Measurements from ENCODE around the gene TBC1D14. TPM values are rescaled to one million over a fixed set of nuclear protein-coding genes. Genes with fewer than 3 reads are reported as not detected.

Gene TBC1D14
- total RNA-seq, 1 experiment from 2014 or later: 36.3 TPM

DNA sequence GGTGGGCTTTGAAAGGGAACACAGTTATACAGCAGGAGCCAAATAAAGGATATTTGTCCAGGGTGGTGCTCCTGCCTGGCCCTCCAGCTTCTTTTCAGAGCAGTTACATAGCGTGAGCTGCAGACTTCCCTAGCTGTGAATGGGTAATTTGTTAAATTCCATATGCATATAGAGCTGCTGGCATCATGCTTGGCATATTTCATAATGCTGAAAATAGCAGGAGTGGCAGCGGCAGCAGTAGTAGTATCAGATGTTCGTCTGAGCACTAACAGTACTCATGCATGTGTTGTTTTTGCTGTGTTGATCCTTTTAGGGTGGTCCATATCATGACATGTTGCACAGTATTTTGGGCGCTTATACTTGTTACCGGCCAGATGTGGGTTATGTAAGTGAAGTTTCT lies 99.9 kb downstream of the TBC1D14 start:
- ATAC-seq (no peak), DNase-seq (ENCODE audit: low read depth, low spot score) (no peak)
- Histone ChIP-seq H3K4me1 (ENCODE audit: control insufficient read depth, insufficient read depth, low read length) (no peaks in the 10 kb centered on the region), H3K9me3 (ENCODE audit: control insufficient read depth, insufficient read depth, low read depth, low read length) (no peaks in the 10 kb centered on the region), H3K36me3 (ENCODE audit: control insufficient read depth, insufficient read depth, low read length) (peaks cover 12% of the 10 kb centered on the region), H3K27me3 (ENCODE audit: control insufficient read depth, insufficient read depth, low read length) (no peaks in the 10 kb centered on the region), H3K4me3 (ENCODE audit: low read depth in 2 of 2, low read length in 2 of 2) (no peak overlapping the region), H3K27ac (ENCODE audit: low read length) (no peak overlapping the region)
- no TSS peak for BruUV-seq (replicated peaks)
- ChIA-PET CTCF (interaction anchor here (0.7 kb wide), 1 partner anchor 40 kb away, joined by 10 read pairs; no protein-coding TSS in a partner anchor), POLR2A (interaction anchor here (0.6 kb wide), 1 partner anchor 11 kb away, joined by 6 read pairs; no protein-coding TSS in a partner anchor)
- intact Hi-C loops (cut with micrococcal nuclease; ENCODE audit: unreplicated experiment): no loop called here
- no peak for TF ChIP-seq REST (IDR thresholded peaks at IDR 0.05; ENCODE audit: insufficient read depth in 1 of 2, low read depth in 2 of 2, low read length in 1 of 2)
- no peak for TF ChIP-seq SIN3A (IDR thresholded peaks at IDR 0.05; ENCODE audit: borderline replicate concordance, insufficient read depth, low read depth, low read length)
- TF ChIP-seq TCF7L2 (IDR thresholded peaks at IDR 0.05; ENCODE audit: low read depth, low read length): no peak
- no peak for TF ChIP-seq CTCF (IDR thresholded peaks at IDR 0.05)
- no peak for TF ChIP-seq POLR2AphosphoS5 (IDR thresholded peaks at IDR 0.05; ENCODE audit: low read depth, low read length)
- in situ Hi-C loops (cut with HindIII; ENCODE audit: low pct_unique_long_range_greater_than_20kb, low sequenced_read_pairs): no loop called here

DNA sequence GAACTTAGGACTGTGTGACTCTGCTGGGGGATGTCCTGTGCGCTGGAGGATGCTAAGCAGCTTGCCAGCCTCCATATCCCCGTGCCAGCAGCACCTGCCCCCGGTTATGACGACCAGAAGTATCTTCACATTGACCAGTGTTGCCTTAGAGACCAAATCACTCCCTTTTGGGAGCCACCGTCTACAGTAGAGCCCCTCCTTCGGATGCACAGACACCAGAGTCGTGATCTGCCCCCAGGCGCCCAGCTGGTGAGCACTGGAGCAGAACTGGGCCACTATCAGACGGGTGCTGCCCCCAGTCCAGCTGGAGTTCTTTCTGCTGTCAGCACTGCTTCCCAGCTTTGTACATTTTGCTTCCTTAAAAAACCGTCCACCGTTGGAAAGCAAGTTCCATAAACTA lies 103.5 kb downstream of the TBC1D14 start:
- no peak for DNase-seq (ENCODE audit: low read depth, low spot score)

DNA sequence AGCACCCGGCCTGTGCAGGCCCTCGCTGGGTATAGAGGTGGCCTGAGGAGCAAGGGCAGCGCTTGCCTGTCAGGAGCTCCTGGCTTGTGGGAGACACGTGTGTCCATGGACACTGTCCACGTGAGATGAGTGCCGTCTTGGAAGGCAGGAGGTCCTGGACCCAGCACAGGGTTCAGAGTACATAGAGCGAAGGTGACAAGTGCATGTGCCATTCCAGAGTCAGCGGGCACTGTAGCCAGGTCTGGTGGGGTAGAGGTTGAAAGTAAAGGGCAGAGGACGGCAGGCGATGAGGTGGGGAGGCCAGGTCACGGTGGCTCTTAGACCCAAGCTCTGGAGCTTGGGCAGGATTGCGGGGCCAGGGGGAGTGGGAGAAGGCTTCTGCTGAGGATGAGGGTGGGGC lies 105.2 kb downstream of the TBC1D14 start:
- no peak for ATAC-seq
- POLR2A ChIA-PET: no interaction called here

More for the DNA sequence above, 103.5 kb downstream of the TBC1D14 start:
- Histone ChIP-seq H3K9me3 (ENCODE audit: control insufficient read depth, insufficient read depth, low read depth, low read length) (no peaks in the 10 kb centered on the region), H3K27ac (ENCODE audit: low read length) (no peak overlapping the region), H3K36me3 (ENCODE audit: control insufficient read depth, insufficient read depth, low read length) (peaks cover 13% of the 10 kb centered on the region), H3K4me3 (ENCODE audit: low read depth in 2 of 2, low read length in 2 of 2) (no peak overlapping the region), H3K27me3 (ENCODE audit: control insufficient read depth, insufficient read depth, low read length) (no peaks in the 10 kb centered on the region), H3K4me1 (ENCODE audit: control insufficient read depth, insufficient read depth, low read length) (no peaks in the 10 kb centered on the region)
- intact Hi-C loops (cut with micrococcal nuclease; ENCODE audit: unreplicated experiment) (no loop called here), in situ Hi-C loops (cut with HindIII; ENCODE audit: low pct_unique_long_range_greater_than_20kb, low sequenced_read_pairs) (no loop called here)
- no TSS peak for BruUV-seq (replicated peaks)
- POLR2A ChIA-PET: no interaction called here
- no peak for ATAC-seq
- CTCF ChIA-PET: no interaction called here
- no peak for TF ChIP-seq SIN3A (IDR thresholded peaks at IDR 0.05; ENCODE audit: borderline replicate concordance, insufficient read depth, low read depth, low read length)

More for the DNA sequence above, 105.2 kb downstream of the TBC1D14 start:
- DNase-seq (ENCODE audit: low read depth, low spot score): no peak
- Histone ChIP-seq H3K27ac (ENCODE audit: low read length) (no peak overlapping the region), H3K36me3 (ENCODE audit: control insufficient read depth, insufficient read depth, low read length) (peaks cover 8% of the 10 kb centered on the region; the same call in 1 of the 2 replicates), H3K4me1 (ENCODE audit: control insufficient read depth, insufficient read depth, low read length) (peaks cover under 1% of the 10 kb centered on the region; the same call in 1 of the 2 replicates), H3K27me3 (ENCODE audit: control insufficient read depth, insufficient read depth, low read length) (no peaks in the 10 kb centered on the region), H3K4me3 (ENCODE audit: low read depth in 2 of 2, low read length in 2 of 2) (no peak overlapping the region), H3K9me3 (ENCODE audit: control insufficient read depth, insufficient read depth, low read depth, low read length) (no peaks in the 10 kb centered on the region)
- TF ChIP-seq SIN3A (IDR thresholded peaks at IDR 0.05; ENCODE audit: borderline replicate concordance, insufficient read depth, low read depth, low read length) (no peak), POLR2AphosphoS5 (IDR thresholded peaks at IDR 0.05; ENCODE audit: low read depth, low read length) (no peak), REST (IDR thresholded peaks at IDR 0.05; ENCODE audit: insufficient read depth in 1 of 2, low read depth in 2 of 2, low read length in 1 of 2) (no peak), TCF7L2 (IDR thresholded peaks at IDR 0.05; ENCODE audit: low read depth, low read length) (no peak), CTCF (IDR thresholded peaks at IDR 0.05) (no peak)
- intact Hi-C loops (cut with micrococcal nuclease; ENCODE audit: unreplicated experiment): no loop called here
- in situ Hi-C loops (cut with HindIII; ENCODE audit: low pct_unique_long_range_greater_than_20kb, low sequenced_read_pairs): no loop called here
- BruUV-seq (replicated peaks): no TSS peak
- CTCF ChIA-PET: no interaction called here
